ENCODE data around the gene MAP7D3.

Gene MAP7D3

GRCh38 chrX:136166221-136166855 lies 84.9 kb downstream of the MAP7D3 start:
- Histone ChIP-seq H3K4me2 (ENCODE audit: low read depth, low read length) (no peak overlapping the region), H3K9me3 (replicated peaks; ENCODE audit: insufficient read depth, low read length) (no peaks in the 10 kb centered on the region), H3K27me3 (replicated peaks; ENCODE audit: insufficient read depth, low read length) (no peaks in the 10 kb centered on the region), H3K79me2 (ENCODE audit: low read length) (peaks cover 80% of the 10 kb centered on the region), H2AFZ (ENCODE audit: low read length) (no peak overlapping the region), H3K36me3 (replicated peaks; ENCODE audit: insufficient read depth, low read length) (no peaks in the 10 kb centered on the region; the same call in 1 of the 2 replicates), H3F3A (ENCODE audit: insufficient read depth, low read length) (no peaks in the 10 kb centered on the region; the same call in 1 of the 2 replicates), H3K27ac (ENCODE audit: low read length) (no peak overlapping the region), H3K9ac (ENCODE audit: low read length) (no peak overlapping the region), H3K4me3 (ENCODE audit: low read length) (no peak overlapping the region), H3K4me1 (ENCODE audit: low read length) (peaks cover 12% of the 10 kb centered on the region), H4K20me1 (ENCODE audit: insufficient read depth, low read length) (no peaks in the 10 kb centered on the region), H3K9me2 (replicated peaks; ENCODE audit: insufficient read depth, low read length) (no peaks in the 10 kb centered on the region)
- no peak for DNase-seq
- TF ChIP-seq EZH2phosphoT487 (IDR thresholded peaks at IDR 0.05; ENCODE audit: low read length) (no peak), EZH2 (optimal IDR thresholded peaks at IDR 0.05; ENCODE audit: low read depth, low read length) (no peak), CTCF (IDR thresholded peaks at IDR 0.05; ENCODE audit: low read length) (no peak)

- Histone ChIP-seq H3K4me2 (ENCODE audit: low read depth, low read length) (no peak overlapping the region), H3K27me3 (replicated peaks; ENCODE audit: insufficient read depth, low read length) (no peaks in the 10 kb centered on the region), H3F3A (ENCODE audit: insufficient read depth, low read length) (no peaks in the 10 kb centered on the region; the same call in 1 of the 2 replicates), H4K20me1 (ENCODE audit: insufficient read depth, low read length) (no peaks in the 10 kb centered on the region), H3K9me3 (replicated peaks; ENCODE audit: insufficient read depth, low read length) (no peaks in the 10 kb centered on the region), H3K79me2 (ENCODE audit: low read length) (peaks cover 89% of the 10 kb centered on the region), H3K27ac (ENCODE audit: low read length) (no peak overlapping the region), H2AFZ (ENCODE audit: low read length) (no peak overlapping the region), H3K4me3 (ENCODE audit: low read length) (no peak overlapping the region), H3K4me1 (ENCODE audit: low read length) (peaks cover 12% of the 10 kb centered on the region), H3K9ac (ENCODE audit: low read length) (no peak overlapping the region), H3K9me2 (replicated peaks; ENCODE audit: insufficient read depth, low read length) (no peaks in the 10 kb centered on the region), H3K36me3 (replicated peaks; ENCODE audit: insufficient read depth, low read length) (no peaks in the 10 kb centered on the region; the same call in 1 of the 2 replicates)
- TF ChIP-seq EZH2phosphoT487 (IDR thresholded peaks at IDR 0.05; ENCODE audit: low read length) (no peak), CTCF (IDR thresholded peaks at IDR 0.05; ENCODE audit: low read length) (no peak), EZH2 (optimal IDR thresholded peaks at IDR 0.05; ENCODE audit: low read depth, low read length) (no peak)
- DNase-seq, result no peak
These were observed 85.8 kb downstream of the MAP7D3 start for GRCh38 chrX:136165406-136165805.

GRCh38 chrX:136163689-136164088 lies 87.5 kb downstream of the MAP7D3 start:
- Histone ChIP-seq H3K36me3 (replicated peaks; ENCODE audit: insufficient read depth, low read length) (no peaks in the 10 kb centered on the region; the same call in 1 of the 2 replicates), H2AFZ (ENCODE audit: low read length) (no peak overlapping the region), H3K79me2 (ENCODE audit: low read length) (peaks cover 96% of the 10 kb centered on the region), H3K9me2 (replicated peaks; ENCODE audit: insufficient read depth, low read length) (no peaks in the 10 kb centered on the region), H4K20me1 (ENCODE audit: insufficient read depth, low read length) (no peaks in the 10 kb centered on the region), H3K9ac (ENCODE audit: low read length) (no peak overlapping the region), H3K4me3 (ENCODE audit: low read length) (no peak overlapping the region), H3K4me2 (ENCODE audit: low read depth, low read length) (no peak overlapping the region), H3K4me1 (ENCODE audit: low read length) (peaks cover 21% of the 10 kb centered on the region), H3F3A (ENCODE audit: insufficient read depth, low read length) (no peaks in the 10 kb centered on the region; the same call in 1 of the 2 replicates), H3K27me3 (replicated peaks; ENCODE audit: insufficient read depth, low read length) (no peaks in the 10 kb centered on the region), H3K27ac (ENCODE audit: low read length) (no peak overlapping the region), H3K9me3 (replicated peaks; ENCODE audit: insufficient read depth, low read length) (no peaks in the 10 kb centered on the region)
- TF ChIP-seq EZH2 (optimal IDR thresholded peaks at IDR 0.05; ENCODE audit: low read depth, low read length), result no peak
- no peak for DNase-seq
